CD14-positive monocyte (primary cell): ENCODE results near the gene PARK7. TPM values are rescaled to one million over a fixed set of nuclear protein-coding genes. Genes with fewer than 3 reads are reported as not detected.

ENCODE experiments used
- DNase-seq, 3 donors: peaks; one replicate each; pipeline ENCODE4 v3.0.0-alpha.2; 2011 to 2022
- H2AFZ ChIP-seq: 2 replicates; pipeline ENCODE4 v1.6.0; 2012; ENCODE audit warnings: mild to moderate bottlenecking, low read depth, low read length, inconsistent platforms; ENCODE audit not compliant: insufficient read depth, poor library complexity, severe bottlenecking
- H3K27ac ChIP-seq, 2 donors: 1 replicate in 1 of 2; 2 replicates in 1 of 2; pipeline ENCODE4 v1.5.1; 2012 to 2013; ENCODE audit warnings: low read length in 2 of 2, control low read depth in 1 of 2, inconsistent platforms in 1 of 2, low read depth in 1 of 2, mild to moderate bottlenecking in 1 of 2
- H3K27me3 ChIP-seq, 2 donors: one replicate each; pipeline versions ENCODE4 v1.6.0 to v1.6.1; 2011 to 2013; ENCODE audit warnings: low read length in 2 of 2; ENCODE audit not compliant: control insufficient read depth in 2 of 2, insufficient read depth in 2 of 2
- H3K36me3 ChIP-seq, 2 donors: replicated peaks in 1 of 2; 1 replicate in 1 of 2; 2 replicates in 1 of 2; pipeline versions ENCODE4 v1.5.1 to v1.6.1; 2012 to 2013; ENCODE audit warnings: low read length in 2 of 2, control low read depth in 1 of 2, inconsistent platforms in 1 of 2, mild to moderate bottlenecking in 1 of 2; ENCODE audit not compliant: insufficient read depth in 2 of 2, control insufficient read depth in 1 of 2
- H3K4me1 ChIP-seq, 2 donors: 1 replicate in 1 of 2; 2 replicates in 1 of 2; pipeline versions ENCODE4 v1.5.1 to v1.6.1; 2012 to 2013; ENCODE audit warnings: low read length in 2 of 2, control low read depth in 1 of 2, inconsistent platforms in 1 of 2, mild to moderate bottlenecking in 1 of 2, moderate library complexity in 1 of 2; ENCODE audit not compliant: insufficient read depth in 2 of 2, control insufficient read depth in 1 of 2
- H3K4me2 ChIP-seq: replicated peaks from 2 replicates; pipeline ENCODE3; 2012; ENCODE audit warnings: low read length, moderate library complexity, mild to moderate bottlenecking; ENCODE audit not compliant: poor library complexity, severe bottlenecking; ENCODE audit errors: extremely low read depth
- H3K4me3 ChIP-seq, 3 experiments: fragments of 200-600 bp in 1 of 3; sonication (generic) in 1 of 3; replicated peaks in 1 of 3; 1 replicate in 2 of 3; 2 replicates in 1 of 3; pipeline ENCODE4 v1.5.1; 2011 to 2013; ENCODE audit warnings: low read length in 3 of 3, mild to moderate bottlenecking in 3 of 3, control low read depth in 2 of 3, low read depth in 2 of 3, inconsistent platforms in 1 of 3, moderate library complexity in 1 of 3
- H3K79me2 ChIP-seq: 2 replicates; pipeline ENCODE4 v1.6.0; 2012; ENCODE audit warnings: mild to moderate bottlenecking, control low read depth, inconsistent platforms, low read length, moderate library complexity; ENCODE audit not compliant: insufficient read depth
- H3K9ac ChIP-seq: 2 replicates; pipeline ENCODE4 v1.6.0; 2017; ENCODE audit warnings: low read length, mild to moderate bottlenecking; ENCODE audit not compliant: insufficient read depth, poor library complexity, severe bottlenecking
- H3K9me3 ChIP-seq, 2 donors: replicated peaks in 1 of 2; 1 replicate in 1 of 2; 2 replicates in 1 of 2; pipeline versions ENCODE4 v1.5.1 to v1.6.1; 2012 to 2013; ENCODE audit warnings: low read length in 2 of 2, control low read depth in 1 of 2; ENCODE audit not compliant: control insufficient read depth in 1 of 2, insufficient read depth in 1 of 2
- H4K20me1 ChIP-seq: 2 replicates; pipeline ENCODE4 v1.6.0; 2012; ENCODE audit warnings: mild to moderate bottlenecking, low read length, control low read depth, moderate library complexity; ENCODE audit not compliant: insufficient read depth
- H3K27ac Mint-ChIP-seq, 7 donors: one replicate each; pipeline ENCODE4 v1.8.0; 2020; ENCODE audit warnings: mild to moderate bottlenecking in 7 of 7, mixed read lengths in 7 of 7, moderate library complexity in 6 of 7, inconsistent platforms in 2 of 7
- H3K27me3 Mint-ChIP-seq, 3 donors: one replicate each; pipeline ENCODE4 v1.8.0; 2021 to 2022; ENCODE audit warnings: low read depth in 3 of 3, mild to moderate bottlenecking in 3 of 3, mixed read lengths in 3 of 3, moderate library complexity in 3 of 3, inconsistent platforms in 1 of 3
- H3K36me3 Mint-ChIP-seq, 2 donors: one replicate each; pipeline ENCODE4 v1.8.0; 2020; ENCODE audit warnings: mixed read lengths in 2 of 2, inconsistent platforms in 1 of 2, mild to moderate bottlenecking in 1 of 2
- H3K4me1 Mint-ChIP-seq: one replicate; pipeline ENCODE4 v1.8.0; 2020; ENCODE audit warnings: mild to moderate bottlenecking, mixed read lengths
- H3K4me3 Mint-ChIP-seq, 2 donors: one replicate each; pipeline ENCODE4 v1.8.0; 2020; ENCODE audit warnings: mild to moderate bottlenecking in 2 of 2, mixed read lengths in 2 of 2, moderate library complexity in 1 of 2
- H3K9me3 Mint-ChIP-seq, 7 donors: one replicate each; pipeline ENCODE4 v1.8.0; 2020 to 2022; ENCODE audit warnings: mixed read lengths in 7 of 7, mild to moderate bottlenecking in 6 of 7, moderate library complexity in 6 of 7, inconsistent platforms in 2 of 7
- WGBS: methylation state at CpG from one replicate; pipeline ENCODE4 v1.1.5; 2013; ENCODE audit warnings: missing lambda C conversion rate; ENCODE audit not compliant: insufficient coverage; 5-methylcytosine and 5-hydroxymethylcytosine counted together
- intact Hi-C, 2 donors: fragments of 100-400 bp; cut with micrococcal nuclease; formaldehyde crosslinking; loops; one replicate each; pipeline versions ENCODE4 v1.15.0 to v1.15.1; 2023
- polyA plus RNA-seq, 3 donors: library from polyadenylated mRNA; depleted of rRNA in 1 of 3; unstranded in 2 of 3; stranded (reverse) in 1 of 3; fragments of 300-500 nt in 2 of 3; fragments of >200 nt in 1 of 3; fragmentation: Illumina TruSeq in 2 of 3; gene quantifications; 1 replicate in 2 of 3; 2 replicates in 1 of 3; pipeline ENCODE4 v1.2.3, GENCODE V29; 2012 to 2021
- small RNA-seq: library from RNA; depleted of rRNA; stranded (forward); fragments of <200 nt; gene quantifications from one replicate; pipeline ENCODE3, GENCODE V24; 2012; ENCODE audit warnings: low read depth; ENCODE audit not compliant: insufficient read length
- TF ChIP-seq, protein P1 (sequence below): fragments of 200-600 bp; IDR thresholded peaks from one replicate; pipeline ENCODE4 v1.8.0; 2022; ENCODE audit warnings: antibody characterized with exemption, mild to moderate bottlenecking

Gene PARK7
- polyA plus RNA-seq, 3 donors: 116 to 391 (median 353) TPM

DNA sequence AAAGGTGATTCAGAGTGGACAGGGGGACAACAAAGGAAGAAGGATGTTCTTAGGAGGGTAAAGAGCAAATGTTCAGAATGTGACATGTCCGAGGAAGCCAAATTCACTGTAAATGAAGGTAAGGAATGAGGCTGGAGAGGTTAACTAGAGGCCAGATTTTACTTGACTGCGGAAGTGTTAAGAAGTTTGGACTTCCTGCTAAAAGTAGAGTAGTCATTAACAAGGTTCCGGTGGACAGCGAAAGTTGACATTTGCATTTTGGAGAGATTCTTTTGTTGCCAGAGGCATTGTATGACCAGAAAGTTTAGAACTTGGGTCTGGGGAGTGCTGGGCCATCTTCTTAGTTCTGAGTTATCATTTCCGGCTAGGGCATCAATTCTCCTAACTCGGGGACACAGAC is 71.8 kb downstream of the PARK7 start:
- intact Hi-C loops: loop anchor here in 1 of 2 donors (10.0 kb wide), 1 partner anchor 201 kb away; no protein-coding TSS in a partner anchor
- no peak overlapping the region for H3K4me2 ChIP-seq
- no peak overlapping the region for H3K27ac Mint-ChIP-seq

More for the DNA sequence above, 71.8 kb downstream of the PARK7 start:
- DNase-seq: no peak
- Histone ChIP-seq H3K27ac (no peak overlapping the region), H3K4me1 (no peaks in the 10 kb centered on the region), H3K36me3 (no peaks in the 10 kb centered on the region), H3K9me3 (no peaks in the 10 kb centered on the region), H3K4me3 (no peak overlapping the region), H3K27me3 (peaks cover 0 to 19% of the 10 kb centered on the region in 2 donors), H3K79me2 (no peaks in the 10 kb centered on the region), H2AFZ (no peak overlapping the region), H4K20me1 (no peaks in the 10 kb centered on the region), H3K9ac (no peak overlapping the region)
- no peaks in the 10 kb centered on the region for H3K36me3 Mint-ChIP-seq
- 63% methylated on average over 4 of the region's 6 CpGs for WGBS
- H3K4me3 Mint-ChIP-seq: no peak overlapping the region
- TF ChIP-seq, protein P1, sequence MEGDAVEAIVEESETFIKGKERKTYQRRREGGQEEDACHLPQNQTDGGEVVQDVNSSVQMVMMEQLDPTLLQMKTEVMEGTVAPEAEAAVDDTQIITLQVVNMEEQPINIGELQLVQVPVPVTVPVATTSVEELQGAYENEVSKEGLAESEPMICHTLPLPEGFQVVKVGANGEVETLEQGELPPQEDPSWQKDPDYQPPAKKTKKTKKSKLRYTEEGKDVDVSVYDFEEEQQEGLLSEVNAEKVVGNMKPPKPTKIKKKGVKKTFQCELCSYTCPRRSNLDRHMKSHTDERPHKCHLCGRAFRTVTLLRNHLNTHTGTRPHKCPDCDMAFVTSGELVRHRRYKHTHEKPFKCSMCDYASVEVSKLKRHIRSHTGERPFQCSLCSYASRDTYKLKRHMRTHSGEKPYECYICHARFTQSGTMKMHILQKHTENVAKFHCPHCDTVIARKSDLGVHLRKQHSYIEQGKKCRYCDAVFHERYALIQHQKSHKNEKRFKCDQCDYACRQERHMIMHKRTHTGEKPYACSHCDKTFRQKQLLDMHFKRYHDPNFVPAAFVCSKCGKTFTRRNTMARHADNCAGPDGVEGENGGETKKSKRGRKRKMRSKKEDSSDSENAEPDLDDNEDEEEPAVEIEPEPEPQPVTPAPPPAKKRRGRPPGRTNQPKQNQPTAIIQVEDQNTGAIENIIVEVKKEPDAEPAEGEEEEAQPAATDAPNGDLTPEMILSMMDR: no peak
- H3K27me3 Mint-ChIP-seq: peaks cover 9 to 22% (median 12%) of the 10 kb centered on the region in 3 donors
- peaks cover 0 to 1% (median 0%) of the 10 kb centered on the region in 7 donors for H3K9me3 Mint-ChIP-seq
- H3K4me1 Mint-ChIP-seq: peaks cover 3% of the 10 kb centered on the region

Small RNAs within 50 kb of the gene (small RNA-seq; reads per million reads assigned to genes)
- gene RF00019: not detected

Other genes starting within 250 kb of the PARK7 start
- gene VAMP3, start 190.4 kb upstream of the PARK7 start, polyA plus RNA-seq: 100 to 1,000 TPM; 106 to 149 (median 138) TPM
- 1 to 10 TPM in 2 of 3 donors, under 1 TPM in 1; 0.46 to 2.3 (median 2.0) TPM for gene PER3, start 177.4 kb upstream of the PARK7 start, polyA plus RNA-seq
- under 1 TPM in 1 of 3 donors, not detected in 2; 0.11 TPM for gene UTS2, start 108.6 kb upstream of the PARK7 start, polyA plus RNA-seq
- gene TNFRSF9, start 20.9 kb upstream of the PARK7 start, polyA plus RNA-seq: 1 to 10 TPM; 1.1 to 2.6 (median 2.6) TPM
- 1 to 10 TPM in 1 of 3 donors, under 1 TPM in 2; 0.08 to 1.5 (median 0.28) TPM for gene ERRFI1, start 64.6 kb downstream of the PARK7 start, polyA plus RNA-seq